HG03439 (cell line): ENCODE data around the gene PDX1.
"Not testable (repeated sequence)": the region's sequence is repeated elsewhere in the genome, so short reads cannot be mapped to it uniquely, and the experiment has no call there.

Experiments
- ATAC-seq: cut with Tn5 transposase; IDR thresholded peaks from one replicate; pipeline ENCODE4 v1.9.1; 2021; ENCODE audit warnings: mild to moderate bottlenecking, moderate library complexity; ENCODE audit not compliant: unreplicated experiment

Gene PDX1

DNA sequence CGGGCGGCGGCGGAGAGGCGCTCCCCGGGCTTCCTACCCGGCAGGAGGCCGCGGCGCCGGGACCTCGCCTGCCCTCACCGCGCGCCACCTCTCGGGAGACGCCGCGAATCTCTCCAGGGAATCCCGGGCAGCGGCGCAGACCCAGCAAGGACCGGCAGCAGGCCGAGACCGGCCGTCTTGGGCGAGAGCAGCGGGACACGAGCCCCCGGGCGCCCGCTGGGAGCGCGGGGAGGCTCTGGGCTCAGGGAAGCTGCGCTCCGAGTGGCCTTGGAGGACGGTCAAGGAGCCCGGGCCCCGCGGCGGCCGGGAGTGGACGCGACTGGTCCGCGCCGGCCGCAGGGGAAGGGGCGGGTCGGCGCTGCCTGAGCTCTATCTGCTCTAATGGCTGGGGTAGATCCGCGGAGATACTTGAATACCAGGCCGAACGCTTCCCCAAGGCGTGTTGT, 34.6 kb downstream of the PDX1 start:
- ATAC-seq: no peak

DNA sequence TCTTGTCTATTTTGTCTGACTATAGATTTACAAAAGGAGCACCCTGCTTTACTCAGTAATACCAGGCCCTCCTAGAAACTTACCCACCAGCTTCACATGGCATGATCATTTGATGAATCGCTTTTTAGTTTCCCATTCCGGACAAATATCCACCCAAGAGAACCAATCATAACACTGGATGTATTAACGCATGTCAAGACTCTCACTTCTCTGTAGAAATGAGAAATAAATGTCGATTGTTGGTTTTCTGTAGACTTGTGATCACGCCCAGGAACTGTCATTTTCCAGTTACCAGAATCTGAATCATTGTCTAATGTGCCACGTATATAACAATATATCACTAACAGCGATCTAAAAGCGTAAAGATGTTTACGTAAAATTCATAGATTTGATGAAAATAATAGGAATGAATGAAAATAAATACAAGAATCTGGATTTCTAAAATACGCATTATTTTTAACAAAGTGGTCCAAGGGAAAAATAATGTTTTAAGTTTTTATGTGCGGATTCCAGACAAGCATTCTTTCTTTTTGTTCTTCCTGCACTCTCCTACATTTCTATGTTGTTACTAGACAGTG, 35.3 kb downstream of the PDX1 start:
- no peak for ATAC-seq

DNA sequence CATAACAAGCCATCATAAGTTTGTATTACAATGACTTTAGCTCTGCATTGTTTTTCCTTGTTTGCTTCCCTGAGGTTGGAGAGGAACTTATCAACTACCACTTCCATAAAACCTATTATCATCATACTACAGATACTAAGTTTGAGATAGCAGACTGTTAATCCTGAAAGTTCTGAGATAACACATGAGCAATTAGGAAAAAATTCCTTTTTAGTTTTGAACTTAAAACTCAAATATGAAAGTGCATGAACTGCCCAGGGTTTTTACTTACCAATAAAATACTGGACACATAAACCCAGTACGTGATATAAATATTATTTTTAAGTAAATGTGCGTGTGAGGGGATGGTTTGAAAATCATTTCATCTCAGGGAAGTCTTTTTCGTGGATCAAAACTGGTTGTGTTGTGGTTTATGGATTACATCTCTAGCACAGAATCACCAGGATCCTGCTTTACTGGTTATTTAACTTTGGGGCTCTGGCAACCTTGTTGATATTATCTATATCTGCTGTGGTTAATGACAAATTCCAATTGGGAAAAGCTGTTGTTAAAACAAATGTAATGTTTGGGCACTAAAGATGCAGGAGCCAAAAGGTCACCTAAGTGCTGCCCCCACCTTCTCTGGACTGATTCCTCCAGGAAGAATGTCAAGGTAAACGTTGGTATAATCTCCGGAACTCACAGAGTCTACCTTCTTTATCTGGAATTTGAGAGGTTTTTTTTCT, 36.9 kb downstream of the PDX1 start:
- no peak for ATAC-seq

DNA sequence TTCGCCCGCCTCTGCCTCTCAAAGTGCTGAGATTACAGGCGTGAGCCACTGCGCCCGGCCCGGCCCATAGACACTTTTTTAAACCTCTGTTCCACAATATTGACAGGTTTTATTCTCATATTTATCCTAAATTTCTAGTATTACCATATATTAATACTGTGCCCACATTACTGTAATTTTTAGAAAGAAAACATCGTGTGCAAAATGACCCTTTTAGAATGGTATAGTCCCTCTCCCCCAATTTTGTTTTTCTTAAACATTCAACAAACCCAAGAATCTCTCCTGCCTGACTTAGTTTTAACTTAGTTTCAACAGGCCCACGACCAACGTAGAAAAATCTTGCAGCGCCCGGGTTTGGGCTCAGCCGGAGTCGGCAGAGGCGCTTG, 40.2 kb downstream of the PDX1 start:
- no peak for ATAC-seq

DNA sequence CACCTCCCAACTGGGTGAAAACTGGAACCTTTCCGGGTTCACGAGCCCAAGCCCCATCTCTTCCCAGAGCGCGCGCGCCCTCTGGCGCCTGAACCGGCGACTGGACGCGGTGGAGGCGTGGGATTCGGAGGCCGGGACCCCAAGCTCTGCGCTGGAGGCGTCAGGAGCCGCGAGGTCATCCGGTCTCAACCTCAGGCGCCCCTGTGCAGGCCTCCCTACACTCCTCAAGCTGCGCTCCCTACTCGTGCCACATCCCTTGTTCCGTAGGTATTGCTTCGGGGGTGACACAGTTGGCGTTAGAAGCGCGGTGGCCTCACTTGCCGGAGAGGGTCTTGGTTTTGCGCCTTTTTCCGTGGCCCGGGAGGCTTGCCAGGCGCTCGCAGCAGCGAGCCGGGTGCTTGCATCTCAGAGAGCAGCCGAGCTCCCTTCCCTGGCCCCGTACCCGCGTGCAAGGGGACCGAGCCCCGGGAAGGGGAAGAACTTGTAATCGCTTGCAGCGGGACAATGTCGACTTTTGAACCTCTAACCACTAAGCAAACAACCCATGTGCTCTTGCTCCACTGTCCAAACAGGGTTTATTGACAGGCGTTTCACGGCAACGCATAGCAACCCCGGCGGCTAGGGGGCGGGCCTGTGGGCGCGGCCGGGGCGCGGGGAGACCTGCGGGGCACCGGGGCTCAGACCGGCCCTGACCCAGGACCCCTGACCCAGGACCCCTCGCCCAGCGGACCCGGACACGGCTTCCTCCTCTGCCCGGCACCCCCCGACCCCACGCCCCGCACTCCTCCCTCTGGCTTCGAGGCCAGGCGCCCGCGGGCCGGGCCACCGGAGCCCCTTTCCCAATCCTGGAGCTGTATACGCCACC, 40.8 kb downstream of the PDX1 start:
- no peak for ATAC-seq

DNA sequence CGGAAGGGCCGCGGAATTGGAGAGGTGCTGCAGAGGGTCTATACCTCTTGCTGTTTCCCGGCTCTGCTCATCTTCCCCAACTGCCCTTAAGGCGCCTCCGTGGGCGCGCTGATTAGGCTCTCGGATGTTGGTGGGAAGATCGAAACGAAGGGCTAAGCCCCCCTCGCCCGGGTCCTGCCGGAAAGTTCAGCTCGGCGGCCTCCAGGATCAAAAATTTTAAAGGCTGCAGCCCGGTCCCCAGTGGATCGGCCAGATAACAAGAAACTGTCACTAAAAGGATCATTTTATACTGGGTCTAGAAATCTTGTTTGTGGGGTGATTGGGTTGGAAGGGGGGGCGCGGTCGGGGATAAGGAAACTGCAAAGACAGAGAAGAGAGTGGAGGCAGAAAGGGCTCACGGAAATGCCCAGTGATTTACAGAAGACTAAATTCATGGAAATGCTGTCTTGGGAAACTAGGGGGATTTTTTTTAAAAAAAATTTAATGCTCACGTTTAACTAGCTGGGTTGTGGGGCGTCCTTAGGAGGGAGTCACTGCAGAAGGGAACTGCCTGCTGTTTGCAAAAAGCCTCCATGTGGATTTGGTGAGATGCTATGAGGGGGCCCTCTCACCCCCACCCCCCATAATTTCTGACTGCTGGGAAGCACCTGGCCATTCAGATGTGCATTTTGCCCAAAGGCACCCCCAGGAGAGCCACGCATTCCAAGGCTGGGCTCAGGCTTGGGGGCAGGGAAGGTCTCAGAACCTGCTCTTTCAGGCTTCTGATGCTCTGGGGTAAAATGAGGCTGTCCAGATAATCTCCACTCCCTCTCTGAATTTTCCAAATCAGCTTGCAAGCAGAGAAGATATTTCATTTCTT, 41.7 kb downstream of the PDX1 start:
- ATAC-seq: no peak

DNA sequence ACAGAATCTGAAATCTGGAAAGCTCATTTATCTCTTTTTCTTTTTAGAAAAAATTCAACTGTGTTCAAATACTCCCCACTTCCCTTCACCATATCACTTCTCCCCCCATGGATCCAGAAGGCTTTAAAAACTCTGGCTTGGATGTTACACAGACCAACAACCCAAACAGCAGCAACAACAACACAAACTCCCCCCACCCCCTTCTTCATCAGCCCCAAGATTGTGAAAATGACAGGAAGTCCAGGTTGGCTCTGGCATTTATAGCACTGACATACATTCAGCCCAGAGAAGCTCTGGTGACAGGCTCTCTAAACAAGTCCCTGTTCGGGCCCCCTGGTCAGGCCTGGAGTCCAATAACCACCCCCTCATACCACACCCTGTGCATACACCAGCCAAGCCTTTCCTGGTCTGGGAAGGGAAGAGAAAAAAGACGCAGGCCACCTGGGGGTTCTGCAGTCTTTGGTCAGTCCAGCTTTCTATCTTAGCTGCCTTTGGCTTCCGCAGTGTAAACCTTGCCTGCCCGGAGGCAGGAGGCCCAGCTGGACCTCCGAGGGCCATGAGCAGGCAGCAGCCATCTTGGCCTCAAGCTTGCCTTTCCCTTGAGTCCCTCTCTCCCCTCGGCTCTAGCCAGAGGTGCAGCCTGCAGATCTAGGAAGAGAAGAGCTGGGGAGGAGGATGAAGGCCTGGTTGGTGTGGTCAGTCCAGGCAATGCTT, 42.5 kb downstream of the PDX1 start:
- ATAC-seq: no peak

DNA sequence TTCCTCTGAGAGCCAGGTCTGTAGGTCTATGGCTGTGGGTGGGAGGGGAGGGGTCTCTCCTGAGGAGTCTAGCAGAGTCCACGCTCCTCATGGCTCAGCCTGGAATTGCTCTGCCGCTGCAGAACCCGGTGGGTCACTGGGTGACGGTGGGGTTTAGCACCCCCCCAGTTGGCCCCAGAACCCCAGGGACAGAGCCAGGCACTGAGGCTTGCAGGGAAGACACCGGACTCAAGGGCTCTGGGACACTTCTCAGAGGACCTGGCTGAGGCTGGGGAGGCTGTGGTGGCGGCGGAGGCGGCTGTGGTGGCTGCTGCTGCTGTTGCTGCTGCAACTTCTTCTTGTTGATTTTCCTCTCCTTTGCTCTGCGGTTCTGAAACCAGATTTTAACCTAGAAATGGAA, 43.2 kb downstream of the PDX1 start:
- no peak for ATAC-seq

DNA sequence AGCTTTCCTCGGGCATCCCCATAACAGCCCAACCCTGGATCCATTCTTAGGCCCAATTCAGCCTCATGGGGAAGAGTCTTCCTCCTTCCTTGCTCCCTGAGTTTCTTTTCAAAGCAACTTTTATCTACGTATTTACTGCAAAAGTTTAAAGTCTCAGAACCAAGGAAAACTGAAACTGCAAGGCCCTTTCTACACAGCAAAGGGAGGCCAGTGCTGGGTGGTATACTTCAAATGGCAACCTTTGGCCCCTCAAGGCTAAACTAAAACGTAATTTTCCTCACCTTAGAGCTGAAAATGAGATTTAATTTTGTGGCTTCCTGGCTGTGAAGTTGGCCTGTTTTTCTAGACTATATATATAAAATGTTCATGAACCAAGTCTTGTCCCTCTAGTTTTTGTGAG, 43.7 kb downstream of the PDX1 start:
- no peak for ATAC-seq

DNA sequence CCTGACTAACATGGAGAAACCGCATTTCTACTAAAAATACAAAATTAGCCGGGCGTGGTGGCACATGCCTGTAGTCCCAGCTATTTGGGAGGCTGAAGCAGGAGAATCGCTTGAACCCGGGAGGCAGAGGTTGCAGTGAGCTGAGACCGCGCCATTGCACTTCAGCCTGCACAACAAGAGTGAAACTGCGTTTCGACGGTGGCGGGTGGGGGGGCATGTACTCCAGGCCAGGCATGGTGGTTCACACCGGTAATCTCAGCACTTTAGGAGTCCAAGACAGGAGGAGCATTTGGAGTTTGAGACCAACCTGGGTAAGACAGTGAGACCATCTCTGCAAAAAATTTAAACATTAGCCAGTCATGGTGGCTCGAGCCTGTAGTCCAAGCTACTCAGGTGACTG, 44.4 kb downstream of the PDX1 start:
- ATAC-seq: not testable (repeated sequence)

DNA sequence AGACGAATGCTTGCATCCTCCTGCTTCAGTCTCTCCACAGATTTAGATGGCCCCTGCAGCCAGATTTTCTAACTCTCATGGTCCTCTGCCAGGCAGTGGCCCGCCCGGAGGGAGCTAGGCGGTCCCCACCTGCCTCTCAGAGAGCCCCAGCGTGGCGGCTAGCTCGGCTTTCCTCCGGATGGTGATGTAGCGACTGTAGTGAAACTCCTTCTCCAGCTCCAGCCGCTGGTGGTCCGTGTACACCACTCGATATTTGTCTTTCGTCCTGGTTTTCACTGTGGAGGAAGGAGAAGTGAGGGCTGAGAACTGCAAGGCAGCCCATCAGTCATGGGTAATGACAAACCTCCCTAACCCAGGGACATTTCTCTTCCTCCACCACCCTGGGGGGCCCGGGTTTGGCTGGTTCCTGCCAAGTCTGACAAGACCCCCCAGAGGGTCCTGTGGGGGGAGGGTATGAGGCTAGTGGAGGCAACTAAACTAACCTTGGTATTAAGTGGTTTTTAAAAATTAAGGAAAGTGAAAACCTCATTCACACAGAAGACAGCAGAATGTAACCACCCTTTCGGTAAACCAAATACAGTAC, 45.0 kb downstream of the PDX1 start:
- ATAC-seq: no peak

DNA sequence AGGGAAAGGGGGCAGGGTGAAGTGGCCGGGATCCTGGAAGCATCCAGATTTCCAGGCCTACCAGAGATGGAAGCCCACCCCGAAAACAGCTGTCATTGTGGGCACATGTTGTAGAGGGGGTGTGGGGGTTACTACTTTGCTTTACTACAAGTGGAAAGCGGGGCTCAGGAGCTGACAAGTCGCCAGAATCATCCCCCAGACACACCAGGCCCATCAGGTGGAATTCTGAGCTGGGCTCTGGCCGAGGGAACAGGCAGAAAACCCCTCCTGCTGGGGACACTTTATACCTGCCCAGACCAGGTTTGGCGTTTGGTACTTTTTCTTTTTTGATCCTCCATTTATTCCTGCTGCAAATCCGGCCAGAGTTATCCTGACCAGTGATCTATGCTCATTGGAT, 45.5 kb downstream of the PDX1 start:
- ATAC-seq: no peak

DNA sequence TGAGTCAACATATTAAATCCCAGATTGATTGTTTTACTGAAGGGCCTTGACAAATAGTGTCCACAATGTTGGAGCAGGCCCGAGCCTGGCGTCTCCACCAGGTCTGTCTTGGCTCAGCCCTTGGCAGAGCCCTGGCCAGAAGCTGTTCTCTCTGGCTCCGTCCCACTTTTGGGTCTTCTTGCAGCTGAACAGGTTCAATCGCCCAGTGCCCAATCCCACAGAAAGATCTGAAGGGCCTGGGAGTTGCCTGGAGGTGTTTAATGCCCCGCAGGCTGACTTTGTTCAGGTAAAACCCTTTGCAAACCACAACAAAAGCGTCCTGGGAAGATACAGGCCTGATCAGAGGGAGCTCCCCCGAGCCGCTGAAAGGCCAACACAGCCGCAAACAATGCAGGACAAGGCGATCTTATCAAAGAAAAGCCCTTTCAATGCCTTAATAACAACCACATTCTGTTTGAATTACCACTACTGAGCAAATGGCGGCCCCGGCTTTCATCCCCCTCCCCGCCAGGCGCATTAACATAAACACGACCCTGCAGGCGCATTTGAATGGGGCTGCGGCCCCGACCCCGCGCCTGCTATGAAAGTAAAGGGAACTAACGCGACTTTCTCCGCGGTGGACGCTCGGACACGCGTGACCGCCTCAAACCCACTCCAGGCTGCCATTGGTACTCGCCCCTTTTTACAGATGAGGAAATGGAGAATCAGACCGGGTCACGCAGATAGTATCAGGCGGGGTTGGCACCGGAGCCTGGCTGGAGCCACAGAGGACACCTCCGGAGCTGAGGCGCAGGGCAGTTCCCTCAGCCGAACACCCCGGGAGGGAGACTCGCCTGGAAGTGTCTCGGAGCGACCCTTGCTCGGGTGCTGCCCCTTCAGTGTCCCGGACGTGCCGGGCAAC, 46.2 kb downstream of the PDX1 start:
- ATAC-seq: no peak

DNA sequence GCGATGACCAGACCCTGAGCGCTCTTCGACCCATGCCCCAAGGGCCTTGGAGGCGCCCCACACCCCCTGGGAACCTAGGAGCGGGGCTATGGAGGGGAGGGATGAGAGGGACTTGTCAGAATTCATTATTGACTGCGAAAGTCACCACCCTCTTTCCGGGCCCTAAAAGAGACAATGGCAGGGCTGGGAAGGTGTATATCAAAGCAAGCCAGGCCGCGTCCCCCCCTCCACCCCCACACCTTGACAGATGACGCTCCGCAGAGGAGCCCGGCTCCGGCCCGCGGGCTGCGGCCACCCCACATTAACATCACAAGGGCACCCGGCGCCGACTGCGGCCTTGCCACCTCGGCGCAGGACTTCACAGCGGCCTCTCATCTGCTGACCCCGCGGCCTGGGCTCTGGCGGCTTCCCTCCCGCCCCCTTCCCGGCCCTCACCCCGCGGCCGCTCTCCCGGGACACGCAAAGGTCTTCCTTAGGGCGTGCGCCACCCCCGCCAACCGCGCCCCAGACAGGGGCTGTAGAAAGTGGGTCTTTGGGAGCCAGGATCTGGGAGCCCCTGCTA, 46.9 kb downstream of the PDX1 start:
- no peak for ATAC-seq

DNA sequence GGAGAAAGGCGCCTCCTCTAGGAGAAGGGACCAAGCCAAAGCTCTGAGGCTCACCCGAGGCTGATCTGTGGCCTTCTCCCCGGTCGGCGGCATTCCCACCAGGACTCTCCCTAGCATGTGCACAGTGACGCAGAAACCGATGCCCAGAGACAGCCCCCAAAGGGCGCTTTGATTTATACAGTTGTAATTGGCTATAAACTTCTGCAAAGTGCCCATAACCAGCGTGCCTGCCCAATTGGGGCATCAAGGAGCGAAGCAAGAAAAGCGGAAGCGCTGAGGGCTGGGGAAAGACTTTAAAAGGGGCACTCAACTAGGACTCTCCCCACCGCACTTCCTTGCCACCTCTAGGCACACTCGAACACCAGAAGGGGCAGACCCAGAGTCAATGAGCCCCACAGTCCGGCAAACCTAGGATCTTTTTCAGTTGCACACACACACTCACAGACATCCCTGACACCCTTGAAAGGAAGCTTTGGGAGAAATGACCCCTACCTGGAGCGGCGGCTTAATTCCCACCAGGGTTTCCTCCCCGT, 47.5 kb downstream of the PDX1 start:
- ATAC-seq: no peak

DNA sequence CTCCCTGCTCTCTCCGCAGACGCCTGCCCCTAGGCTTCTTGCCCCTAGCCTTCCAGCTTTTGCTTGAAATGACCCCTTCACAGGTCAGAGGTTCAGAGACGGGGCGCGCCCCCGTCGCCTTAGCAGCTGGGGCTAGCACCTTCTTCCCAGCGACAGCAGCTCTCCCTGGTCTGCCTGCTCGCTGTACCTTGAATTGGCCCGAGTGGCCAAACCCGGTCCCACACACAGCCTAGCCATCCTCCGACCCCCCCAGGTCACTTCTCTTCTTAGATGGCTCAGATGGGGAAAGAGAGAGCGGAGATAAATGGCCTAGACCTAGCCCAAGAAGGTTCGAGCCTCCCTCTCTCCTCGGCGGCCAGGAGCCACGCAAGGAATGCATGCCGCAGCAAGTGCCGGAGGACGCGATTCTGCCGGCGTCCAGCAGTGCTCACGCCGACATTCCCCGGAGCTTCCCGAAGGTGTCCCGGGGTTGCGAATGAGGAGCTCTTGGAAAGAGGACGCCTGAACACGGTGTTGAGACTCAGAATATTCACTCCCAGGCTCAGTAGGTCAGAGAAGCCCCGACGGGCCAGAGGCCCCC, 48.0 kb downstream of the PDX1 start:
- no peak for ATAC-seq

DNA sequence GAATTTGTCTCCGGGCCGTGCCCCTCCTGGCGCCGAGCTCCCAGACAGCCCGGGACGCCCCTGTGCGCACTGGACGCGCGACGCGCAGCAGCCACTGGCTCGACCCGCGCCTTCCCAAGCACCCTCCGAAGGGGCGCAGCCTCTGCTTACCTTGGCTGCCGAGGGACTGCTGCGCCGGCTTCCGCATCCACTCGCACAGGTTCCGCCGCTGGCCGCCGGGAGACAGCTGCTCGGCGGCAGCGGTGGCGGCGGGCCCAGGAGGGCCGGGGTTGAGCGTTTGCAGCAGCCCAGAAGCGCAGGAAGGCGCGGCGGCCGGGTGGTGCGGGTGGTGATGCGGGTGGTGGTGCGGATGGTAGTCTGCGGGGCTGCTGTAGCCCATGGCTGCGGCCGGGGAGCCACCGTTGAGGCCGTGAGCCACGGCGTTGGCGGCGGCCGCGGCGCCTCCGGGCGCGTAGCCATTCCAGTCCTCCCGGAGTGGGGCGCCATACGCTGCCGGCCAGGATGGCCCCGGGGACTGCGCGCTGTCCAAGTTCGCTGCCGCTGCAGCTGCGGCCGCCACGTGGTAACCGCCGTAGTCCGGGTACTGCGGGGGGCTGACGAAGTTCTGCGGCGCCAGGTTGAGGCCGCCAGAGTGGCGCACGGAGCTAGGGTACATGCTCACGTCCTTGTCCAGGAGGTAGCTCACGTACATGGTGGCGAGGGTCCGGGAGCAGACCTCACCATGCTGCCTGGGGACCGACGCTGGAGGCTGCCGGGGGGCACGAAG, 48.7 kb downstream of the PDX1 start:
- ATAC-seq: no peak
